ENCODE results near the gene UST. TPM values are rescaled to one million over a fixed set of nuclear protein-coding genes. Genes with fewer than 3 reads are reported as not detected.

UST gene
- polyA plus RNA-seq, 1 experiment: 21.4 TPM

- Histone ChIP-seq H3K27me3 (ENCODE audit: control insufficient read depth, insufficient read depth, low read length) (no peaks in the 10 kb centered on the region), H3K9me3 (ENCODE audit: control insufficient read depth, insufficient read depth, low read length) (no peaks in the 10 kb centered on the region; the same call in 1 of the 2 replicates), H3K27ac (ENCODE audit: low read depth, low read length) (no peak overlapping the region), H3K4me3 (ENCODE audit: low read depth, low read length) (no peak overlapping the region)
- ChIA-PET POLR2A (no interaction called here), CTCF (interaction anchor here (0.9 kb wide), 1 partner anchor 230 kb away, joined by 3 read pairs; no protein-coding TSS in a partner anchor)
- no peak for DNase-seq (ENCODE audit: low read depth, low spot score)
- no peak for TF ChIP-seq CTCF (IDR thresholded peaks at IDR 0.05; ENCODE audit: low read depth, low read length)
These were observed 3.4 kb upstream of the UST start for GRCh38 chr6:148743476-148743875.

- CTCF ChIA-PET: interaction anchor here (5.2 kb wide), 1 partner anchor 168 kb away, joined by 18 read pairs; no protein-coding TSS in a partner anchor
- Histone ChIP-seq H3K9me3 (ENCODE audit: control insufficient read depth, insufficient read depth, low read length) (no peaks in the 10 kb centered on the region; the same call in 1 of the 2 replicates), H3K27me3 (ENCODE audit: control insufficient read depth, insufficient read depth, low read length) (no peaks in the 10 kb centered on the region), H3K4me3 (ENCODE audit: low read depth, low read length) (peak overlapping the region; percentile 87), H3K27ac (ENCODE audit: low read depth, low read length) (peak overlapping the region; percentile 85)
- no peak for DNase-seq (ENCODE audit: low read depth, low spot score)
- no peak for TF ChIP-seq CTCF (IDR thresholded peaks at IDR 0.05; ENCODE audit: low read depth, low read length)
- POLR2A ChIA-PET: no interaction called here
These were observed 904 bp upstream of the UST start for GRCh38 chr6:148745926-148746325.

- no peak for TF ChIP-seq CTCF (IDR thresholded peaks at IDR 0.05; ENCODE audit: low read depth, low read length)
- H3K27me3 ChIP-seq (ENCODE audit: control insufficient read depth, insufficient read depth, low read length): no peaks in the 10 kb centered on the region
- CTCF ChIA-PET: interaction anchor here (5.2 kb wide), 1 partner anchor 169 kb away, joined by 18 read pairs; no protein-coding TSS in a partner anchor
- H3K4me3 ChIP-seq (ENCODE audit: low read depth, low read length): peak overlapping the region; percentile 87
- H3K9me3 ChIP-seq (ENCODE audit: control insufficient read depth, insufficient read depth, low read length): no peaks in the 10 kb centered on the region; the same call in 1 of the 2 replicates
- H3K27ac ChIP-seq (ENCODE audit: low read depth, low read length): peak overlapping the region; percentile 65
- POLR2A ChIA-PET: interaction anchor here (0.6 to 2.1 kb wide), 2 partner anchors 12 to 30 kb away, joined by 6 to 12 read pairs; no protein-coding TSS in a partner anchor
- DNase-seq (ENCODE audit: low read depth, low spot score): no peak
These were observed 278 bp downstream of the UST start for GRCh38 chr6:148747145-148747470.

GRCh38 chr6:148747471-148748165 lies 788 bp downstream of the UST start:
- DNase-seq (ENCODE audit: low read depth, low spot score): no peak
- peak overlapping the region; percentile 87 for H3K4me3 ChIP-seq (ENCODE audit: low read depth, low read length)
- no peaks in the 10 kb centered on the region; the same call in 1 of the 2 replicates for H3K9me3 ChIP-seq (ENCODE audit: control insufficient read depth, insufficient read depth, low read length)
- ChIA-PET POLR2A (interaction anchor here (0.6 to 2.1 kb wide), 5 partner anchors 12 to 196 kb away, joined by 3 to 12 read pairs (median 5); no protein-coding TSS in a partner anchor), CTCF (interaction anchor here (5.2 kb wide), 1 partner anchor 170 kb away, joined by 18 read pairs; no protein-coding TSS in a partner anchor)
- no peaks in the 10 kb centered on the region for H3K27me3 ChIP-seq (ENCODE audit: control insufficient read depth, insufficient read depth, low read length)
- 0 out of 2 replicates have a peak, but pooled peaks have one; percentile 14 for TF ChIP-seq CTCF (IDR thresholded peaks at IDR 0.05; ENCODE audit: low read depth, low read length)
- H3K27ac ChIP-seq (ENCODE audit: low read depth, low read length): peak overlapping the region; percentile 65

- Histone ChIP-seq H3K4me3 (ENCODE audit: low read depth, low read length) (no peak overlapping the region), H3K9me3 (ENCODE audit: control insufficient read depth, insufficient read depth, low read length) (no peaks in the 10 kb centered on the region; the same call in 1 of the 2 replicates), H3K27ac (ENCODE audit: low read depth, low read length) (no peak overlapping the region), H3K27me3 (ENCODE audit: control insufficient read depth, insufficient read depth, low read length) (no peaks in the 10 kb centered on the region)
- POLR2A ChIA-PET: no interaction called here
- DNase-seq (ENCODE audit: low read depth, low spot score): no peak
- no peak for TF ChIP-seq CTCF (IDR thresholded peaks at IDR 0.05; ENCODE audit: low read depth, low read length)
- CTCF ChIA-PET: interaction anchor here (0.6 to 5.2 kb wide), 4 partner anchors 11 to 346 kb away, joined by 3 to 18 read pairs (median 3); no protein-coding TSS in a partner anchor
These were observed 2.8 kb downstream of the UST start for GRCh38 chr6:148749674-148750073.

All from AG04450 (cell line).